Activated naive CD8-positive, alpha-beta T cell treated with anti-CD3 and anti-CD28 coated beads, Interleukin-2, amount 50 U/mL, for 24 hours (primary cell): ENCODE measurements around the gene ZBTB7C.

ENCODE experiments used
- ATAC-seq: fragments of 150-1000 bp; cut with Tn5 transposase; one replicate; pipeline ENCODE4 v1.10.0; 2021
- DNase-seq: peaks from one replicate; pipeline ENCODE4 v3.0.0; 2021
- H3K27ac Mint-ChIP-seq: one replicate; pipeline ENCODE4 v1.8.0; 2021; ENCODE audit warnings: mild to moderate bottlenecking, mixed read lengths
- H3K27me3 Mint-ChIP-seq: one replicate; pipeline ENCODE4 v1.8.0; 2021; ENCODE audit warnings: mixed read lengths
- H3K36me3 Mint-ChIP-seq: one replicate; pipeline ENCODE4 v1.8.0; 2021; ENCODE audit warnings: low read depth, mixed read lengths
- H3K4me1 Mint-ChIP-seq: one replicate; pipeline ENCODE4 v1.8.0; 2021; ENCODE audit warnings: mixed read lengths
- H3K4me3 Mint-ChIP-seq: one replicate; pipeline ENCODE4 v1.8.0; 2021; ENCODE audit warnings: mild to moderate bottlenecking, moderate library complexity, mixed read lengths
- H3K9me3 Mint-ChIP-seq: one replicate; pipeline ENCODE4 v1.8.0; 2021; ENCODE audit warnings: mixed read lengths

Gene ZBTB7C

DNA sequence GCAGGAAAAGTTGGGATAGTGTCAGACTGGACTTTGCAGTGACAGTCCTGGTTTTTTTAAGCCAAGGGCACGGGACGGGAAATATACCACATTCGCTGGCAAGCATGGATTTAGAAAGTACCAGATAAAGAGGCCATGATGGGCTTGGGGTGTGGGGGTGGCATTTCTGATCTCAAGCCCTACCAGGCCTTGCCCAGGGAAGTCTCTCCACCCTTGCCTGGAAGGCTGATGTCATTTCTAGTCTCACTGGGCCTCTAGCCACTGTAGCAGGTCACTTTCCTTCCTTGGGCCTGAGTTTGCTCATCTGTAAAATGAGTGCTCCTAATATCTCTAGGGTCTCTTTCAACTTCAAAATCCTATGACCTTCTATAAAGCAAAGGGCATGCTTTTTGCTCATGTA lies 1.8 kb downstream of the ZBTB7C start:
- ATAC-seq, result no peak
- Mint-ChIP-seq H3K9me3 (no peaks in the 10 kb centered on the region), H3K27ac (no peak overlapping the region), H3K4me1 (peaks cover 14% of the 10 kb centered on the region), H3K36me3 (no peaks in the 10 kb centered on the region), H3K27me3 (peaks cover 65% of the 10 kb centered on the region), H3K4me3 (no peak overlapping the region)
- DNase-seq, result no peak

DNA sequence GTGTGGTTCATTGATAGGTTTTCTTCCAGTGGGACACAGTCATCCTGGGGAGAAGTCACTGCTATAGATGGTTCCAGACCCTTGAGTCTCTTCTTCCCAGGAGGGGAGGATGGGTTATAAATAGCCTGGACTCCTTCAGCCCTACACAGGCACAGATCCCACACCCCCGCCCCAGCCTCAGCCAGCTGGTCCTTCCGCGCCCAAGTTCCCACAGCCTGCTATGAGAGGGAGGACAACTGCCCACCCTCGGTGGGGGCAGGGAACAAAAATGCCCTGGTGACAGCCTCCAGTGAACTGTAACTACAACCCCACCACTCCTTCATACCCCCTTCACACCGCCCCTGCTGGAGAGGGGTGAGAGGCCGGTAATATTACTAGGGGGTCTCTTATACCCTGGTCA lies 3.2 kb downstream of the ZBTB7C start:
- H3K27me3 Mint-ChIP-seq, result peaks cover 57% of the 10 kb centered on the region

DNA sequence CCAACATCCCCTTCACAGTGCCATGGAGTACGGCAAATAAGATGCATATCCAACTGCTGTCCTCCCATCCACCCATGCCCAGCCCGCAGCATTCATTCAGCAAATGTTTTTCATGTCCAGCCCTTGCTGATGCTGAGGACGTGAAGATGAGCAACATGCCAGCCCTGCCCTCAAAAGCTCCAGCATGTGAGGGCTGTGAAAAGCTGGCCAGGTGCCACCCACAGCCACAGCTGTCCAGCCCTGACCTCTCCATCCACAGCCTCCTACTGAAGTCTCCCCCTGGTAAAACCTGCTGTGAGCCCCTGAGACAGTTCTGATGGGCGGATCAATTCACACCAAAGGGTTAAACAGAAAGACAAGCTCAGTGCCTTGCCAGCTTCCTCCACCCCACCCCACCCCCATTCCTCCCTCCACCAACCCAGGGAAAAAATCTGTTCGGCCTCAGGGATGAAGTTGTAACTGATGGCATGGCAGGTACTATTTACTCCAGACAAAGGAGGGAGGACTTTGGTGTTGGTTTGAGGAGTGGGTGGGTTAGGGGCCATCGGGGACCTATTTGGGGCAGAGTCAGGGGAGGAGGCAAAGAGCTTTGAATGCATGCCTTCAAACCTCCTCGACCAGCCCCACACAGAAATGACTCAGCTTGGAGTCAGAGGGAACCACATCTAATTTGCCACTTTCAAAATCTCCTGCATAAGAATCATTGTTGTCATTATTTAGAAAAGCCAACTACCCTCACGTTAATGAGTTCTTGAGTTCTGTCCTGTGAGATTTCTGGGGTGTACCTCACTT lies 4.3 kb downstream of the ZBTB7C start:
- Mint-ChIP-seq H3K27ac (no peak overlapping the region), H3K4me3 (no peak overlapping the region), H3K4me1 (peaks cover 10% of the 10 kb centered on the region), H3K27me3 (peaks cover 56% of the 10 kb centered on the region), H3K9me3 (no peaks in the 10 kb centered on the region), H3K36me3 (no peaks in the 10 kb centered on the region)
- ATAC-seq, result peak; percentile 23
- no peak for DNase-seq

More for the DNA sequence above, 3.2 kb downstream of the ZBTB7C start:
- ATAC-seq, result no peak
- no peaks in the 10 kb centered on the region for H3K36me3 Mint-ChIP-seq
- no peak for DNase-seq
- peaks cover 13% of the 10 kb centered on the region for H3K4me1 Mint-ChIP-seq
- H3K27ac Mint-ChIP-seq, result no peak overlapping the region
- no peak overlapping the region for H3K4me3 Mint-ChIP-seq
- no peaks in the 10 kb centered on the region for H3K9me3 Mint-ChIP-seq

DNA sequence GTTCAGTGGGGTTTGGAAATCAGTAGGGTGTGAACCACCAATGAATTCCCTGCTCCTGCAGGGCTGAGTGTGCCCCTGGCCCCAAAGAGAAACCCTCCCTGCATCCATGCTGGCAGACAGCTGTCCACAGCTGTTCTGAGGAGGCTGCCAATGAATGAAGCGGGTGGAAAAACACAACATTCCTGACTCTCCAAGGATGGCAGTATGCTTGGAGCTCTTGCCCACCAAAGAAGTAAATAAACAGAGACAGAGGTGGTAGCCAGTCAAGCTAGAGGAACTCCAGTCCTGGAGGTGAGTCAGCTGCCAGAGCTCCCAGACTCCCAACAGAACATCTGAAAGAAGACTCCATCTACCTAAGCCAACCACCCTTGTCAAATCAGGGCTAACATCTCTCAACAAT lies 6.2 kb downstream of the ZBTB7C start:
- no peak overlapping the region for H3K27ac Mint-ChIP-seq
- DNase-seq, result no peak
- ATAC-seq, result no peak
- H3K36me3 Mint-ChIP-seq, result no peaks in the 10 kb centered on the region
- no peaks in the 10 kb centered on the region for H3K9me3 Mint-ChIP-seq
- H3K4me1 Mint-ChIP-seq, result peaks cover 5% of the 10 kb centered on the region
- H3K27me3 Mint-ChIP-seq, result peaks cover 56% of the 10 kb centered on the region
- no peak overlapping the region for H3K4me3 Mint-ChIP-seq

DNA sequence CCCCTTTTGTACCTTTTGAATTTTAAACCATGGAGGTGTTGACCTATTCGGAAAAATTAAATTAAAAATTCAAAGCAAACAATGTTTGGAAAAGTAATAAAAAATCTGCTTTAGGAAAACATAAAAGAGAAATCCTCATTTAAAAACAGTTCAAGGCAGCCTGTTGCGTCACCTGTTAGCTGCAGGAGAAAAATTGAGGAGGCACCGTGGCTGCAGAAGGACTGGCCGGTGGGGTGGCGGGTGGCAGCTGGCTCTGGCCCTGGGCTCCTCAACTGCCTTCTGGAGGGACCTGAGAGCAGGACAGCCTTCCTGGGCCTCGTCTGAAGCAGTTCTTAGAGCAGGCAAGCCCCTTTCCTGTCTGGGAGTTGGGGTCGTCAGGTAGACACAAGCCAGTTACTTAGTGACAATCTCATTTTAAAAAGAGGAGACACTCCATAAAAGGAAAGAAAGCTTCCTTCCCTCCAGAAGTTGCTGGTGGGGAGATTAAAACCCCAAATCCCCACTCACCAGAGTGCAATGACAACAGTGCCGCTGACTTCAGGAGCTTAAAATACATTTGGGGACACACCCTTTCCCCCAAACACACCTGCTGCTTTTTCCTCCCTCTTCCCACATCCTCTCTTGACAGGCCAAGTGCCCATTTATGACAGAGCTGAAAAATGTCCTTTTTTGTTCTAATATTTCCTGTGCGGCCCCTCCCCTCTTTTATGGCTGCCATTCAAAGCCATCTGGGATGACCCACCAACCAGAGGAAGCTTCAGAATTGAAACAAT lies 9.7 kb downstream of the ZBTB7C start:
- Mint-ChIP-seq H3K36me3 (no peaks in the 10 kb centered on the region), H3K27ac (no peak overlapping the region), H3K27me3 (peaks cover 43% of the 10 kb centered on the region), H3K4me3 (no peak overlapping the region), H3K4me1 (no peaks in the 10 kb centered on the region), H3K9me3 (no peaks in the 10 kb centered on the region)
- ATAC-seq (no peak), DNase-seq (no peak)

DNA sequence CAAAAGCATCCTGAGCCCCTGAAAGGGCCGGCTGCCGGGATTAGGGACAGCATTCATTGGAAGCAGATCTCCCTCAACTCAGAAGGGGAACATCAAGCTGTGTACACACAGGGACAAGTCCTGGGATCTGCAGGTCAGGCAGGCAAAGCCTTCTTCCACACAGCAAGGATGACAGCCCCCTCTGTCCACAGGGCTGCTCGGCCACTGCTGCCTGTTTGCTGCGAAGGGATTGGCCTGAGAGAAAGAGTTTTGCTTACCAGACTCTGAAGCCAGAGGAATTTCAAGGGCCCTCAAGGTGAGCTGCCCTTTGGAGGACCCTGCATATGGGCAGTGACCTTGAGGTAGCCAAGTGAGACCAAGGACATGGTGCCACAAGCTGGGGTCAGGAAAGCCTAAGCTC lies 11.1 kb downstream of the ZBTB7C start:
- no peak for ATAC-seq
- Mint-ChIP-seq H3K4me3 (no peak overlapping the region), H3K36me3 (no peaks in the 10 kb centered on the region), H3K4me1 (no peaks in the 10 kb centered on the region), H3K9me3 (no peaks in the 10 kb centered on the region), H3K27me3 (peaks cover 42% of the 10 kb centered on the region), H3K27ac (no peak overlapping the region)
- DNase-seq, result no peak

DNA sequence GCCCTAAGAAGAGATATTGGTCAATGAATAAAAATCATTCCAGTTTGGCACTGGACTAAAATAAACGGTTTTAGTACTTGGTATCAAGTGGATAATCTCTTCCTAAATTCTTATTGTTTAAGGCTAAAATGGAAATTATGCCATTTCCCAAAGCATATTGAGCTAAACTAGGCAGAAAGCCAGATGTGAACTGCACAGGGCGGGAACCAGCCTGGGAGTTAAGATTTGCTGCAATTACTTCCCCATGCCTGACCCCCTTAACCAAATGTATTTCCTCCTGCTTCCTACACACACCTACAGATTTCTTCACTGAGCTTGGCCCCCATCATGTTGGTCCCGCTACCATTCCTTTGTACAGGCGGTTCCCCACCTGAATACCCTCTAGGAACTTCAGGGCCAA lies 12.2 kb downstream of the ZBTB7C start:
- Mint-ChIP-seq H3K4me1 (no peaks in the 10 kb centered on the region), H3K9me3 (no peaks in the 10 kb centered on the region), H3K36me3 (no peaks in the 10 kb centered on the region), H3K27me3 (peaks cover 40% of the 10 kb centered on the region), H3K4me3 (no peak overlapping the region), H3K27ac (no peak overlapping the region)
- no peak for DNase-seq
- no peak for ATAC-seq

DNA sequence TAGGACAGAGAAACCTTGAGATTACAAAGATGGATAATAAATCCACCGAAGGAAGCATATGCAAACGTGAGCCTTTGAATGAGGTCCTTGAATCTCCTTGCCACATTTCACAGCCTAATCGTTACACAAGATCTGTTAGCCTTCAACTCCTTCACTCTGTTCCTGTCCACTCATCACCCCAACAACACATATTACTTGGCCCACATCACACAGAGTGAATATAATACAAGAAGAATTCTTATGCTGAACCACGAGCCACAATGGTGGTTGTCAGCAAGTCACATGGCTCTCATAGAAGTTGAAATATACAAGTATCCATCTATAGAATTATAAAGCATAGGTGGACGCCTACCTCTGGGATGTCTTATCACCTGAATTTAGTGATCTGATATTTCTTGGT lies 12.6 kb downstream of the ZBTB7C start:
- Mint-ChIP-seq H3K36me3 (no peaks in the 10 kb centered on the region), H3K27me3 (peaks cover 42% of the 10 kb centered on the region), H3K9me3 (no peaks in the 10 kb centered on the region), H3K4me3 (no peak overlapping the region), H3K4me1 (no peaks in the 10 kb centered on the region), H3K27ac (no peak overlapping the region)
- no peak for DNase-seq
- no peak for ATAC-seq

DNA sequence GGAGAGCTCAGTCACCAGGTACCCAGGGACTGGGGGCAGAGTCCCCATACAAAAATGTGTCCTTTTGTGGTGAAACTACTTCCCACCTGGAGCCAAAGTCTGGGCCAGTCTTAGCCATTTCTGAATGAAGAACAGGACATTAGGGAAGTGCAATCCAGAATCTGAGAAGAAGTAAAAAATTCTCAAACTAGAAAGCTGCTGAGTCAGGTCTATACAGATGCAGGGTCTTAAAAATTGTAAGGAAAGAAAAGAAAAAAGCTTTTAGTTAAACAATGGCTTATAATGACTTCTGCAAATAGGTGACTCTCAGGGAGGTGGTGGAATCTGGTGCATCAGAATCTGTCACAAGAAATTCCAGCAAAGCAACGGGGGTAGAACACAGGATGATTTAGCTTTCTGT lies 13.5 kb downstream of the ZBTB7C start:
- ATAC-seq, result no peak
- no peak overlapping the region for H3K27ac Mint-ChIP-seq
- no peaks in the 10 kb centered on the region for H3K4me1 Mint-ChIP-seq
- H3K36me3 Mint-ChIP-seq, result no peaks in the 10 kb centered on the region
- no peak for DNase-seq
- H3K27me3 Mint-ChIP-seq, result peaks cover 45% of the 10 kb centered on the region
- no peak overlapping the region for H3K4me3 Mint-ChIP-seq
- no peaks in the 10 kb centered on the region for H3K9me3 Mint-ChIP-seq

DNA sequence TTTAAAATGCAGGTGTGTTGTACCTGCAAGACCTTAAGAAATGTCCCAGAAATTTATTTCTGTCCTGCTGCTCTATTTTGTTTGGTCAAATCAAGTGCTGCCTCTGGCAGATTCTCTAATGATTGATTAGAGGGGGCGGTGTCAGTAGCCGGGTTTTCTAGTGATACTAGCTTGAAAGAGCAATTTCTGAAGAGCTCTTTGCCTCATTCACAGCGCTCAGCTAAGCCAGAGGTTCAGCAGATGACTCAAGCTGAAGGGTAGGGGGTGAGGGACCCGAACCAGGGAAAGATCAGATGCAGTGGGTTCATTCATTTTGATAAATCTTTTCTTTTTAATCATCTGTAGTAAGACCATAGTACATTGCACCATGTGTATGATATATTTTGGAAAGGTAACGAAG lies 15.0 kb downstream of the ZBTB7C start:
- Mint-ChIP-seq H3K27ac (no peak overlapping the region), H3K36me3 (no peaks in the 10 kb centered on the region), H3K27me3 (peaks cover 42% of the 10 kb centered on the region), H3K4me1 (no peaks in the 10 kb centered on the region), H3K9me3 (no peaks in the 10 kb centered on the region), H3K4me3 (no peak overlapping the region)
- no peak for ATAC-seq
- no peak for DNase-seq

DNA sequence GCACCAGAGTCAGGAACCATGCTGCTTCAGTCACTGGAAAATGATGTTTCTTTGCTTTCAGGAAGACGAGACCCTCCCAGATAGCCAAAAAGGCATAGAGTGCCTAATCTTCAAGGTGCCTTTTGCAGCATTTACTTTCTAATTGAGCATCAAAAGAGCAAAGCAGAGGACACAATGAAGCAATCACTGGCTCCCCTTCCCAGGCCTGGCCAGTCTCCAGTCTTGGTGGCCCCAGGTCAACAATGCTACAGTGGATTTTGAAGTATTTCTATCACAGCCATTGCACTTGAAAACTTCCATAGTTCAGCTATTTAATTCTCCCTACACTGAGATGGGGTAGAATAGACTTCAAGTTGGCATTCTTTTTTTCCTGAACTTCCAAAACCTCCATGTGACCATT lies 15.4 kb downstream of the ZBTB7C start:
- Mint-ChIP-seq H3K27ac (no peak overlapping the region), H3K4me1 (no peaks in the 10 kb centered on the region), H3K36me3 (no peaks in the 10 kb centered on the region), H3K9me3 (no peaks in the 10 kb centered on the region), H3K4me3 (no peak overlapping the region), H3K27me3 (peaks cover 39% of the 10 kb centered on the region)
- no peak for DNase-seq
- no peak for ATAC-seq

DNA sequence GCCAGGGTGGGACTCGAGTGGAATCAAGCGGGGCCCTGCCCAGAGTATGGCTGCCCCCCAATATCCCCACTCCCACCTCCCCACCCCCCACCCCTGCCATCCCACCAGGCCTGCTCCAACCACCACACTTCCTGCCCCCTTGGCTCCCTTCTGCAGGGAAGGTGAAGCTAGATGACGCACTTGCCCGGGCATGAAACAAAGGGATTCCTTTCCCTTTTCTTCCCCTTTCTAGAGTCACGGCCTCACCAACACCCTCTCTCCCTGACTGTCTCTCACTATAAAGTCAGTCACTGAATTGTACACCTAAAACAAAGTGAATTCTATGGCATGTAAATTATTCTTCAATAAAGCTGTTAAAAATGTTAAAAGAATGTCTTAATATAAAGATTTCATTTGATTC lies 16.0 kb downstream of the ZBTB7C start:
- Mint-ChIP-seq H3K36me3 (no peaks in the 10 kb centered on the region), H3K4me3 (no peak overlapping the region), H3K9me3 (no peaks in the 10 kb centered on the region), H3K4me1 (no peaks in the 10 kb centered on the region), H3K27me3 (peaks cover 38% of the 10 kb centered on the region), H3K27ac (no peak overlapping the region)
- ATAC-seq (no peak), DNase-seq (no peak)

DNA sequence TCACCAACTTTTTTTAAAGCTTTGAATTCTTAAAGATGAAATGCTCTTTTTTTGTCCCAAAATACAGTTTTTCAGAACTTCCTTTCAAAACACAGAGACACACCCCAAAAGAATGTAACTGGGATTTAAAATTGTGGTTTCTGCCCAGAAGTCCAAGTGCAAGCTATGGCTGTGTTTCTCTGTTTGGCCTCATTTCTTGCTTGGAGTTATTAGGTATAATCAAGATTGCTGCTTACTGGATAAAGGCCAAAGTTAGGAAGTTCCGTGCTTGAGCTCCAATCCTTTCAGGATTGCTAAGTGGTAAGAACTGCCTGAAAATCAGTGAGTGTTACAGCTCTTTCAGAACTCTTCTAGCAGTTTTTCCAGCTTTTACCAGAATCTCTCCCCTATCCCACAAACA lies 16.9 kb downstream of the ZBTB7C start:
- no peak overlapping the region for H3K4me3 Mint-ChIP-seq
- H3K9me3 Mint-ChIP-seq, result no peaks in the 10 kb centered on the region
- DNase-seq, result no peak
- no peaks in the 10 kb centered on the region for H3K36me3 Mint-ChIP-seq
- no peak overlapping the region for H3K27ac Mint-ChIP-seq
- no peak for ATAC-seq
- H3K27me3 Mint-ChIP-seq, result peaks cover 33% of the 10 kb centered on the region
- H3K4me1 Mint-ChIP-seq, result no peaks in the 10 kb centered on the region

DNA sequence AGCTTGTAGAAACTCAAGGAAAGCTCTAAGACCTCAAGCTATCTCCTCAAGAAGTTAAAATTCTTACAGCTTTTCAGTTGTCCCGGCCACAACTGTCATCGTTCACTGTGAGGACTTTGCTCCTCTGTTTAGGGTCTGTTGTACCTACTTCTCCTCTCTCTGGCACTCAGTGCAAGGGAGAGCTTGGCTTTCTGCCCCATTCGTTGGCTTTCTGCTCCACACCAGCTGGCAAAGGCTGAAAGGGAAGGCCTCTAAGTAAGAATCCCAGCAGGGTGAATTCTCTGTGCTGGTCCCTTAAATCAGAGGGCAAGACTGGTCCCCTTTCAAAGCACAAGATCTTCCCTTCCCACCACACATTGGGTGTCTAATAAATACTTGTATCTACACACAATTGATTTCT lies 17.3 kb downstream of the ZBTB7C start:
- H3K36me3 Mint-ChIP-seq, result no peaks in the 10 kb centered on the region
- DNase-seq, result no peak
- ATAC-seq, result no peak
- H3K27me3 Mint-ChIP-seq, result peaks cover 33% of the 10 kb centered on the region
- no peak overlapping the region for H3K4me3 Mint-ChIP-seq
- no peaks in the 10 kb centered on the region for H3K9me3 Mint-ChIP-seq
- no peaks in the 10 kb centered on the region for H3K4me1 Mint-ChIP-seq
- H3K27ac Mint-ChIP-seq, result no peak overlapping the region

DNA sequence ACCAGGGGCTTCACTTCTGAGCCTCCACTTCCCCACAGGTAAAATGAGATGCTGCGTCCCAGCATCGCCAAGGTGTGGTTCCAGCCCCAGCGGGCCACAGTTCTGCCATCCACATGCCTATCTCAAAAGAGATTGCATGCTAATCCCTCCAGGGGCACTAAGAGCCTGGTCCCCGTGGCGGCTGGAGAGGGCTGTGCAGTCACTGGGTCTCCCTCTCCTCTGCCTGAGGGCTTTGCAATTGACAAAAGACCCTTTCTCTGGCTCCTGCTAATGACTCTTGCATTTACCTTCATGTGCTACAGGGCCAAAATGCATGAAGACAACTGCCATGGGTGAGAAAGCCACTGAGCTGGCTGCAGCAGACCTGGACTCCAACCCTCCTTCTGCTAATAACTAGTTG lies 18.5 kb downstream of the ZBTB7C start:
- no peaks in the 10 kb centered on the region for H3K9me3 Mint-ChIP-seq
- ATAC-seq, result no peak
- no peak overlapping the region for H3K27ac Mint-ChIP-seq
- H3K36me3 Mint-ChIP-seq, result no peaks in the 10 kb centered on the region
- H3K27me3 Mint-ChIP-seq, result peaks cover 39% of the 10 kb centered on the region
- no peaks in the 10 kb centered on the region for H3K4me1 Mint-ChIP-seq
- no peak overlapping the region for H3K4me3 Mint-ChIP-seq
- no peak for DNase-seq
